HG02840 (cell line): ENCODE results near the gene MRM2.

Experiments used
- ATAC-seq: cut with Tn5 transposase; IDR thresholded peaks from one replicate; pipeline ENCODE4 v1.9.1; 2021; ENCODE audit warnings: mild to moderate bottlenecking, moderate library complexity, moderate number of reproducible peaks; ENCODE audit not compliant: unreplicated experiment, low FRiP score

The MRM2 gene

GRCh38 chr7:2241580-2242540, at the start of gene MRM2, which contains the start of gene NUDT1:
Gene MRM2 (minus strand): TSS chr7:2242205. CDS start chr7:2242169, 36 bp downstream.
Gene NUDT1 (plus strand): TSS chr7:2242226. CDS start chr7:2244575, 2,349 bp downstream.
- peak; percentile 61 for ATAC-seq

- ATAC-seq: no peak
These were observed 48.9 kb upstream of the MRM2 start for GRCh38 chr7:2290877-2291276.

- no peak for ATAC-seq
These were observed 47.6 kb upstream of the MRM2 start for GRCh38 chr7:2289621-2290020.

- ATAC-seq: no peak
These were observed 47.1 kb upstream of the MRM2 start for GRCh38 chr7:2289111-2289586.

- ATAC-seq: peak; percentile 61
These were observed 46.5 kb upstream of the MRM2 start for GRCh38 chr7:2288503-2288902.

GRCh38 chr7:2287745-2288144, 45.7 kb upstream of the MRM2 start:
- ATAC-seq: no peak

GRCh38 chr7:2283074-2283473, 41.1 kb upstream of the MRM2 start:
- ATAC-seq: no peak

- ATAC-seq: no peak
These were observed 40.3 kb upstream of the MRM2 start for GRCh38 chr7:2282185-2282751.

GRCh38 chr7:2281541-2281940, 39.5 kb upstream of the MRM2 start:
- ATAC-seq: no peak

- no peak for ATAC-seq
These were observed 38.4 kb upstream of the MRM2 start for GRCh38 chr7:2280424-2280823.

GRCh38 chr7:2279896-2280295, 37.9 kb upstream of the MRM2 start:
- no peak for ATAC-seq

GRCh38 chr7:2278026-2278425, 36.0 kb upstream of the MRM2 start:
- ATAC-seq: no peak

GRCh38 chr7:2276107-2276506, 34.1 kb upstream of the MRM2 start:
- ATAC-seq: no peak

- ATAC-seq: no peak
These were observed 33.1 kb upstream of the MRM2 start for GRCh38 chr7:2275101-2275500.

GRCh38 chr7:2274666-2275065, 32.7 kb upstream of the MRM2 start:
- ATAC-seq: no peak

- no peak for ATAC-seq
These were observed 31.9 kb upstream of the MRM2 start for GRCh38 chr7:2273866-2274265.

- no peak for ATAC-seq
These were observed 30.0 kb upstream of the MRM2 start for GRCh38 chr7:2272031-2272430.

GRCh38 chr7:2271273-2272026, 29.4 kb upstream of the MRM2 start:
- ATAC-seq: no peak

- ATAC-seq: no peak
These were observed 28.5 kb upstream of the MRM2 start for GRCh38 chr7:2270495-2270894.

- ATAC-seq: no peak
These were observed 28.0 kb upstream of the MRM2 start for GRCh38 chr7:2269991-2270460.
